Measurements from ENCODE around the gene DLGAP1. TPM values are rescaled to one million over a fixed set of nuclear protein-coding genes. Genes with fewer than 3 reads are reported as not detected.

Gene DLGAP1
- total RNA-seq, 6 experiments from 2014 or later = 0.09 to 0.31 (median 0.18) TPM; not detected in 2

GRCh38 chr18:3458952-3459853 lies 995.9 kb downstream of the DLGAP1 start:
- peaks cover 0 to 11% (median 1%) of the 10 kb centered on the region in 4 donors for H3K36me3 ChIP-seq
- H3K4me1 ChIP-seq = peaks cover 0 to 39% (median 11%) of the 10 kb centered on the region in 4 donors
- ATAC-seq (no peak), DNase-seq (no peak)
- no peaks in the 10 kb centered on the region for H3K9me3 ChIP-seq
- intact Hi-C loops (cut with DNase I) = loop anchor here (10.0 kb wide), 2 partner anchors 136 to 206 kb away; no protein-coding TSS in a partner anchor
- peak; percentile 18 for TF ChIP-seq POLR2A (IDR thresholded peaks at IDR 0.05)
- no peak for TF ChIP-seq CTCF (IDR thresholded peaks at IDR 0.05)
- H3K4me3 ChIP-seq = no peak overlapping the region
- 52% methylated on average over 5 of the region's 5 CpGs for WGBS (ENCODE audit: insufficient coverage, low coverage, low lambda C conversion rate, missing lambda C conversion rate)
- no peaks in the 10 kb centered on the region for H3K27me3 ChIP-seq
- H3K27ac ChIP-seq = peak overlapping the region in 1 of 3 donors; percentile 16

GRCh38 chr18:3458378-3458777 lies 996.7 kb downstream of the DLGAP1 start:
- TF ChIP-seq POLR2A (IDR thresholded peaks at IDR 0.05) (no peak), CTCF (IDR thresholded peaks at IDR 0.05) (no peak)
- WGBS (ENCODE audit: insufficient coverage, low coverage, low lambda C conversion rate, missing lambda C conversion rate) = 74% methylated on average over 3 of the region's 3 CpGs
- Histone ChIP-seq H3K4me1 (peaks cover 0 to 39% (median 11%) of the 10 kb centered on the region in 4 donors), H3K9me3 (no peaks in the 10 kb centered on the region), H3K27me3 (no peaks in the 10 kb centered on the region), H3K27ac (peak overlapping the region in 1 of 3 donors; percentile 16), H3K36me3 (peaks cover 0 to 11% (median 1%) of the 10 kb centered on the region in 4 donors), H3K4me3 (no peak overlapping the region)
- DNase-seq (no peak), ATAC-seq (no peak)
- intact Hi-C loops (cut with DNase I) = loop anchor here (10.0 kb wide), 2 partner anchors 136 to 206 kb away; no protein-coding TSS in a partner anchor

GRCh38 chr18:3457261-3457724 lies 997.8 kb downstream of the DLGAP1 start:
- Histone ChIP-seq H3K4me3 (peak overlapping the region in 1 of 3 donors; percentile 4), H3K27me3 (no peaks in the 10 kb centered on the region), H3K4me1 (peaks cover 0 to 39% (median 11%) of the 10 kb centered on the region in 4 donors), H3K27ac (peak overlapping the region; percentile 99), H3K9me3 (no peaks in the 10 kb centered on the region), H3K36me3 (peaks cover 0 to 11% (median 1%) of the 10 kb centered on the region in 4 donors)
- TF ChIP-seq CTCF (IDR thresholded peaks at IDR 0.05) (no peak), POLR2A (IDR thresholded peaks at IDR 0.05) (no peak)
- intact Hi-C loops (cut with DNase I) = loop anchor here (10.0 kb wide), 2 partner anchors 138 to 208 kb away; no protein-coding TSS in a partner anchor
- ATAC-seq (peak in 2 of 4 donors; percentile 1 to 36), DNase-seq (peak in 1 of 3 donors; percentile 29)
- 18% methylated on average over 8 of the region's 15 CpGs for WGBS (ENCODE audit: insufficient coverage, low coverage, low lambda C conversion rate, missing lambda C conversion rate)

GRCh38 chr18:3456686-3457069 lies 998.4 kb downstream of the DLGAP1 start:
- intact Hi-C loops (cut with DNase I) = loop anchor here (10.0 kb wide), 2 partner anchors 138 to 208 kb away; no protein-coding TSS in a partner anchor
- Histone ChIP-seq H3K4me3 (no peak overlapping the region), H3K9me3 (no peaks in the 10 kb centered on the region), H3K27me3 (no peaks in the 10 kb centered on the region), H3K36me3 (peaks cover 0 to 11% (median 1%) of the 10 kb centered on the region in 4 donors), H3K4me1 (peaks cover 0 to 39% (median 11%) of the 10 kb centered on the region in 4 donors), H3K27ac (peak overlapping the region; percentile 99)
- TF ChIP-seq CTCF (IDR thresholded peaks at IDR 0.05) (no peak), POLR2A (IDR thresholded peaks at IDR 0.05) (no peak)
- DNase-seq = no peak
- 9% methylated on average over 1 of the region's 1 CpG for whole genome bisulfite sequencing (ENCODE audit: insufficient coverage, low coverage, low lambda C conversion rate, missing lambda C conversion rate)
- ATAC-seq = peak; percentile 33 to 72 (median 42)

All from right lobe of liver (tissue), 6 donors.